HG03342 (cell line): Measurements from ENCODE around the gene ZNF138.

Source experiments
- ATAC-seq: cut with Tn5 transposase; IDR thresholded peaks from one replicate; pipeline ENCODE4 v1.9.1; 2021; ENCODE audit warnings: mild to moderate bottlenecking, moderate library complexity; ENCODE audit not compliant: unreplicated experiment

ZNF138 gene

GRCh38 chr7:64874562-64875250 lies 80.5 kb downstream of the ZNF138 start:
- no peak for ATAC-seq

DNA sequence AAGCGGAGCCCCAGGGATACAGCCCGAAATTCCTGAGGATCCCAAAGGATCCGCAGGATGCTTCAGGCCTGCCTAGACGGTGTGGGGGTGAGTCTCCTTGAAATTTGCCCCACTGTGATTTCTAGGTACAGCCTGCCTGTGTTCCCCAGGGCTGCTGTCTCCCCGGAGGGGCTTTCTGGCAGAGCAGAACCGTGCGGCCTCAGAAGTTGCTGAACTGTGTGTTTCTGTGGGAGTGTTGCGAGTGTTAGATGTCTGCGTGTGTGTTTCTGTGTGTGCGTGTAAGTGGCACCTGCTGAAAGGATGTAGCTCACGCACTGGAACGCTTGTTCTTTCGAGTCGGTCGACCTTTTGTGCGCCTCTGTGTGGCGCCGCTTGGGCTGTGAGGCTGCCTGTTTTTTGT lies 81.0 kb downstream of the ZNF138 start:
- no peak for ATAC-seq

DNA sequence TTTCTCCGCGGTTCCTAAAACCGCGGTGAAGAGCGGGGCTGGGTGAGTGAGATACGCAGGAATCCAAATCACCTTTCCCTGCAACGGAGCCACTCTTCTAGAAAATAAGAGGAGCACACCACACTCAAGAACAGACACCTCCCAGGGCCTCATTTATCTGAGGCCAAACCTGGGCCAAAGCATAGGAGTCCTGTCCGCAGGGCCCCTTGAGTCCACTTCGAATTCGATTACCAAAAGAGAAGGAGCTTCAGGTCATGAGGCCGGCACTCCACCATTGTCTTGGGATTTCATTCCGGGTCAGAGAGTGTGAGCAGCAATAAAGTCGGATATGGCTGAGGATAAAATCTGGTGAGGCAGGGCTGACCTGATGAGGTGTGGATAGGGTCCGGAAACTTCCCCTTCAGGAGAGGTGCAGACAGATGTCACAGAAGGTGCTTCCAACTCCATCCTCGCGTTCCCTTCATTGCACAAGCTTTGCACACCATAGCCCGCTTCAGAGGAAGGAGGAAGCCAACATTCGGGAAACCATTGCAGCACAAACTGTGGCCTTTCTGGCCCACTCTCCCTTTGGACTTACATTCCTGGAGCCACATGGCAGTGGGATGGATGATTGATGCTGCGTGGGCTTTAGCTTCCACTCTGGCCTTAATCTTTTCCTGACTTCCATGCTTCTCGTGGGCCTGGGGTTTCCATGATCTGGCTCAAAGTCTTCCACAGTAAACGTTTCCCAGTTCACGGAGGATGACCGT lies 81.6 kb downstream of the ZNF138 start:
- ATAC-seq: no peak

GRCh38 chr7:64876792-64877713 lies 82.8 kb downstream of the ZNF138 start:
- ATAC-seq: no peak

DNA sequence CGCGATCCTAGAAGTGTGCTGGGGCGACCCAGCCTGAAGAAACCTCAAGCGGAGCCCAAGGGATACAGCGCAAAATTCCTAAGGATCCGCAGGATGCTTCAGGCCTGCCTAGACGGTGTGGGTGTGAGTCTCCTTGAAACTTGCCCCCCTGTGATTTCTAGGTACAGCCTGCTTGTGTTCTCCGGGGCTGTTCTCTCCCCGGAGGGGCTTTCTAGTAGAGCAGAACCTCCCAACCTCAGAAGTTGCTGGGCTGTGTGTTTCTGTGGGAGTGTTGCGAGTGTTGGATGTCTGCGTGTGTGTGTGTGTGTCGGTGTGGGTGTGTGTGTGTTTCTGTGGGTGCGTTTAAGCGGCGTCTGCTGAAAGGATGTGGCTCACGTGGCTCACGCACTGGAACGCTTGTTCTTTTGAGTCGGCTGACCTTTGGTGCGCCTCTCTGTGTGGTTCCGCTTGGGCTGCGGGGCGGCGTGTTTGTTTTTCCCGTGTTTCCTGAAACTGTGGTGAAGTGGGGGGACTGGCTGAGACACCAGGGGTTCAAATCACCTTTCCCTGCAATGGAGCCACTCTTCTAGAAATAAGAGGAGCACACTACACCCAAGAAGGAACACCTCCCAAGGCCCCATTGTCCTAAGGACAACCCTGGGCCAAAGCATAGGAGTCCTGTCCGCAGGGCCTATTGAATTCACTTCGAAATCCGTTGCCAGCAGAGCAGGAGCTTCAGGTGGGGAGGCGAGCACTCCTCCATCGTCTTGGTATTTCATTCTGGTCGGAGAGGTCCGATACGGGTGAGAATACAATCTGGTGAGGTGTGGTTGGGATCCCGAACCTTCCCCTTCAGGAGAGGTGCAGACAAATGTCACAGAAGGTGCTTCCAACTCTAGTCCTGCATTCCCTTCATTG lies 83.7 kb downstream of the ZNF138 start:
- ATAC-seq: no peak

DNA sequence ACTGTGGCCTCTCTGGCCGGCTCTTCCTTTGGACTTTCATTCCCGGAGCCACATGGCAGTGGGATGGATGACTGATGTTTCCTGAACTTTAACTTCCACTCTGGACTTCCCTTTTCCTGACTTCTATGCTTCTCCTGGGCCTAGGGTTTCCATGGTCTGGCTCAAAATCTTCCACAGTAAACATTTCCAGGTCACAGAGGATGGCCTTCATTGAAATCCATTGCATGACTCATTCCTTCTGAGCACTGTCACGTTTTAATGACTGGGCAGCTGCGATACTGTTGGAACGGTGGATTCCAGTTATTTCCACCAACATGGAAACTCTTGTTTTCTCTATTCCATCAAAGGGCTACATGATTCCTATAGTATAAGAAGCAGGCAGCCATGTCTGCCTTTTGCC lies 84.5 kb downstream of the ZNF138 start:
- ATAC-seq: no peak

DNA sequence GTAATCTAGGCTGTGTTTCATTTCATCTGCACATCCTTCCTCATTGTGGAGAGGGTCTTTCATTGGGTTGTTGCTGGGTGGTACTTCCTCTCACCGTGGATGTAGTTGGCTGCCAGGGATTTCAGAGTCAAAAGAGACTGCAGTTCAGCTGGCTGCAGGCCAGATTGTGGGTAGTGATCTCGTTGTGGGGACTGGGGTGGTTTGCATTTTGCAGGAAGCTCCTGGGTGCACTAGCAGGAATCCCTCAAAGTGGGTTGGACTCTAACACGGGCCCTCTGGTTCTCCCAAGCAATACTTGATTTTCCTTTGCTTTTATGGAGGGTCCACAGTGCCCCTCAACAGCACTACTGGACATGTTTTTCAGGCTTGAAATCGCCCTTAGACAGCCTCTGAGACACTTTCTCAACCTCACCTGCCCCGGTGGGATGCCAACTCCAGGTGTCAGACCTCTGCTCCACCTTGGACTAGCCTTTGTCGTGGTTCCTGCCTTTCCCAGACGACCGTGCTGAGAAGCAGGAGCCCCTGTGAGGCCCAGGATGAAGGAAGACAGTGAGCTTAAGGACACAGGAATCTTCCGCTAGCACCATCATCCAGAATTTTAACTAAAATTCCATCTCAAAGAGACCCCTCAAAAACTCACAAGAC lies 85.0 kb downstream of the ZNF138 start:
- ATAC-seq: no peak

- ATAC-seq: no peak
These were observed 85.6 kb downstream of the ZNF138 start for GRCh38 chr7:64879800-64880199.

- no peak for ATAC-seq
These were observed 86.4 kb downstream of the ZNF138 start for GRCh38 chr7:64880322-64881297.

DNA sequence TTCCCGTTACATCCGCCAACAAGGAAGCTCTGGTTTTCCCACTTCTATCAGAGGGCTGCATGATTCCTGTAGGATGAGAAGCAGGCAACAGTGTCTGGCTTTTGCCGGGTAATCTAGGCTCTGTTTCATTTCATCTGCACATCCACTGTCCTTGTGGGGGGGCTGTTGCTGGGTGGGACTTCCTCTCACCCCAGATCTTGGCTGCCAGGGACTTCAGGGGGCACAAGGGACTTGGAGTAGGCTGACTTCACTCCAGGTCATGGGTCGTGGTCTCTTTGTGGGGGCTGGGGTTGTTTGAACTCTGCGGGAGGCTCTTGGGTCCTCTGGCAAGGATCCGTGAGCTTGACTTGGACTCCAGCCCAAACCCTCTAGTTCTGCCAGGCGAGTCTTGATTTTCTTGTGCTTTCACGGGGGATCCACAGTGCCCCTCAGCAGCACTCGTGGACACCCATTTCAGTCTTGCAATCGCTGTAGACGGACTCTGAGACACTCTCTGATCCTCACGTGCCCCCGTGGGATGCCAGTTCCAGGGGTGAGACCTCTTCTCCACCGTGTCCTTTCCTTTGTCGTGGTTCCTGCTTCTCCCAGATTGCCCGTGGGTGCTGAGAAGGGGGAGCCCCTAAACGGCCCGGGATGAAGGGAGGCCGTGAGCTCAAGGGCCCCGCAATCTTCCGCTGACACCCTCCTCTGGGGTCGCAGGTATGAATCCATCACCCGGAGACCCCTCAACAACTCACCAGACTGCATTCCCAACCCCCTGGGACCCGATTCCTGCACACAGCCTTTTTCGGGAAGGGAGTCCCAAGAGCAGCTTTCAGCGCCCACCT lies 87.4 kb downstream of the ZNF138 start:
- ATAC-seq: no peak

- ATAC-seq: no peak
These were observed 88.3 kb downstream of the ZNF138 start for GRCh38 chr7:64882341-64883112.
